DOHH2 (cell line): ENCODE results near the gene HMCN2.

Experiments used
- H3F3A ChIP-seq: fragments of 200-600 bp; sonication (generic), shearing (Covaris generic); 2 replicates; pipeline ENCODE4 v1.6.0; 2016; ENCODE audit warnings: antibody characterized with exemption, mild to moderate bottlenecking; ENCODE audit not compliant: control insufficient read depth, insufficient read depth
- H3K27ac ChIP-seq: fragments of 200-600 bp; sonication (generic); 2 replicates; pipeline ENCODE4 v1.5.1; 2014; ENCODE audit warnings: low read depth, mild to moderate bottlenecking, low read length, moderate library complexity
- H3K27me3 ChIP-seq: fragments of 200-600 bp; sonication (generic); 2 replicates; pipeline ENCODE4 v1.6.1; 2014; ENCODE audit warnings: mild to moderate bottlenecking, low read length, mixed read lengths; ENCODE audit not compliant: control insufficient read depth
- H3K36me3 ChIP-seq: fragments of 200-600 bp; sonication (generic); 2 replicates; pipeline ENCODE4 v1.6.1; 2014; ENCODE audit warnings: mild to moderate bottlenecking, low read length, moderate library complexity, mixed read lengths; ENCODE audit not compliant: control insufficient read depth
- H3K4me1 ChIP-seq: fragments of 200-600 bp; sonication (generic); 2 replicates; pipeline ENCODE4 v1.6.1; 2014; ENCODE audit warnings: mild to moderate bottlenecking, low read length, mixed read lengths; ENCODE audit not compliant: control insufficient read depth
- H3K4me2 ChIP-seq: fragments of 200-600 bp; sonication (generic); 2 replicates; pipeline ENCODE4 v1.6.0; 2014; ENCODE audit warnings: mild to moderate bottlenecking, low read length, moderate library complexity
- H3K4me3 ChIP-seq: fragments of 200-600 bp; sonication (generic); 2 replicates; pipeline ENCODE4 v1.5.1; 2014; ENCODE audit warnings: mild to moderate bottlenecking, low read length, mixed read lengths
- H3K79me2 ChIP-seq: fragments of 200-600 bp; sonication (generic); 2 replicates; pipeline ENCODE4 v1.6.1; 2014; ENCODE audit warnings: mild to moderate bottlenecking, low read length, mixed read lengths; ENCODE audit not compliant: control insufficient read depth
- H3K9me2 ChIP-seq: fragments of 200-600 bp; sonication (generic); replicated peaks from 2 replicates; pipeline ENCODE4 v1.6.1; 2014; ENCODE audit warnings: mild to moderate bottlenecking, low read length, mixed read lengths; ENCODE audit not compliant: control insufficient read depth
- H3K9me3 ChIP-seq: fragments of 200-600 bp; sonication (generic); 2 replicates; pipeline ENCODE4 v1.6.1; 2014; ENCODE audit warnings: antibody characterized with exemption, low read length, mixed read lengths; ENCODE audit not compliant: control insufficient read depth, insufficient read depth
- H4K20me1 ChIP-seq: fragments of 200-600 bp; sonication (generic); 2 replicates; pipeline ENCODE4 v1.6.0; 2014; ENCODE audit warnings: low read depth, mild to moderate bottlenecking, antibody characterized with exemption, low read length, moderate library complexity; ENCODE audit not compliant: control insufficient read depth, insufficient read depth
- CTCF ChIP-seq: fragments of 200-600 bp; sonication (generic); IDR thresholded peaks from one replicate; pipeline ENCODE4 v1.5.1; 2014; ENCODE audit warnings: antibody characterized with exemption, mild to moderate bottlenecking, low read depth, low read length; ENCODE audit not compliant: poor library complexity, severe bottlenecking
- EZH2phosphoT487 ChIP-seq: fragments of 200-600 bp; sonication (generic); IDR thresholded peaks from 2 replicates; pipeline ENCODE4 v1.6.1; 2017; ENCODE audit warnings: borderline replicate concordance, mild to moderate bottlenecking, antibody characterized with exemption, low read length, moderate library complexity, mixed read lengths

The HMCN2 gene

GRCh38 chr9:130301483-130302286 lies 36.1 kb downstream of the HMCN2 start:
- H3K36me3 ChIP-seq, result no peaks in the 10 kb centered on the region
- TF ChIP-seq EZH2phosphoT487, result no peak
- no peak for TF ChIP-seq CTCF
- no peaks in the 10 kb centered on the region for H3F3A ChIP-seq
- H3K9me3 ChIP-seq, result no peaks in the 10 kb centered on the region
- H3K4me2 ChIP-seq, result no peak overlapping the region
- H3K27ac ChIP-seq, result no peak overlapping the region
- no peaks in the 10 kb centered on the region for H3K4me1 ChIP-seq
- no peaks in the 10 kb centered on the region for H3K27me3 ChIP-seq
- no peaks in the 10 kb centered on the region for H4K20me1 ChIP-seq
- no peak overlapping the region for H3K4me3 ChIP-seq
- no peaks in the 10 kb centered on the region for H3K9me2 ChIP-seq
- H3K79me2 ChIP-seq, result no peaks in the 10 kb centered on the region

- Histone ChIP-seq H3K4me3 (no peak overlapping the region), H3K4me1 (no peaks in the 10 kb centered on the region), H3K4me2 (no peak overlapping the region), H3K9me2 (no peaks in the 10 kb centered on the region), H4K20me1 (no peaks in the 10 kb centered on the region), H3K27ac (no peak overlapping the region), H3K79me2 (no peaks in the 10 kb centered on the region), H3K27me3 (no peaks in the 10 kb centered on the region), H3K36me3 (no peaks in the 10 kb centered on the region), H3K9me3 (no peaks in the 10 kb centered on the region), H3F3A (no peaks in the 10 kb centered on the region)
- TF ChIP-seq EZH2phosphoT487, result no peak
These were observed 37.4 kb downstream of the HMCN2 start for GRCh38 chr9:130302785-130303612.

GRCh38 chr9:130303613-130304055 lies 38.1 kb downstream of the HMCN2 start:
- Histone ChIP-seq H3K27me3 (no peaks in the 10 kb centered on the region), H3K4me2 (no peak overlapping the region), H3K9me2 (no peaks in the 10 kb centered on the region), H4K20me1 (no peaks in the 10 kb centered on the region), H3F3A (no peaks in the 10 kb centered on the region), H3K9me3 (no peaks in the 10 kb centered on the region), H3K4me3 (no peak overlapping the region), H3K27ac (no peak overlapping the region), H3K36me3 (no peaks in the 10 kb centered on the region), H3K4me1 (no peaks in the 10 kb centered on the region), H3K79me2 (no peaks in the 10 kb centered on the region)
- TF ChIP-seq EZH2phosphoT487 (no peak), CTCF (no peak)
